GM03348 (cell line): ENCODE measurements around the gene FUZ.
A peak's percentile ranks its signal among the peaks of the same experiment; 100 is the strongest.

Source experiments
- DNase-seq: peaks from one replicate; pipeline ENCODE4 v3.0.0; 2012; ENCODE audit warnings: low spot score

The FUZ gene

GRCh38 chr19:49805822-49806619, 7.1 kb downstream of the FUZ start:
- DNase-seq: no peak

- DNase-seq: no peak
Observed at GRCh38 chr19:49803529-49803856, 9.6 kb downstream of the FUZ start.

- no peak for DNase-seq
Observed at GRCh38 chr19:49802836-49803528, 10.1 kb downstream of the FUZ start.

- peak; percentile 93 for DNase-seq
Observed at GRCh38 chr19:49801966-49802661, 11.0 kb downstream of the FUZ start.

GRCh38 chr19:49801401-49801888, 11.6 kb downstream of the FUZ start:
- no peak for DNase-seq

- no peak for DNase-seq
Observed at GRCh38 chr19:49800771-49801170, 12.3 kb downstream of the FUZ start.

- DNase-seq: no peak
Observed at GRCh38 chr19:49799798-49800376, 13.2 kb downstream of the FUZ start.

GRCh38 chr19:49799271-49799797, 13.8 kb downstream of the FUZ start:
- no peak for DNase-seq

GRCh38 chr19:49798574-49798973, 14.5 kb downstream of the FUZ start:
- no peak for DNase-seq

GRCh38 chr19:49795615-49796014, 17.5 kb downstream of the FUZ start:
- DNase-seq: no peak

- no peak for DNase-seq
Observed at GRCh38 chr19:49793561-49793840, 19.6 kb downstream of the FUZ start.

GRCh38 chr19:49792829-49793560, 20.1 kb downstream of the FUZ start:
- DNase-seq: no peak

- DNase-seq: no peak
Observed at GRCh38 chr19:49791776-49792445, 21.2 kb downstream of the FUZ start.

- peak; percentile 32 for DNase-seq
Observed at GRCh38 chr19:49790866-49791265, 22.2 kb downstream of the FUZ start.

- no peak for DNase-seq
Observed at GRCh38 chr19:49788857-49789256, 24.2 kb downstream of the FUZ start.

GRCh38 chr19:49787746-49788145, 25.3 kb downstream of the FUZ start:
- no peak for DNase-seq

- peak; percentile 87 for DNase-seq
Observed at GRCh38 chr19:49786376-49786820, 26.7 kb downstream of the FUZ start.

- DNase-seq: no peak
Observed at GRCh38 chr19:49782515-49782914, 30.6 kb downstream of the FUZ start.

GRCh38 chr19:49781394-49781793, 31.7 kb downstream of the FUZ start:
- no peak for DNase-seq

- no peak for DNase-seq
Observed at GRCh38 chr19:49780861-49781260, 32.2 kb downstream of the FUZ start.
